Ascending aorta (tissue), 2 donors: ENCODE measurements around the gene KNL1. TPM values are rescaled to one million over a fixed set of nuclear protein-coding genes. Genes with fewer than 3 reads are reported as not detected.

Source experiments
- DNase-seq, 2 donors: peaks; one replicate each; pipeline ENCODE4 v3.0.0-alpha.2; 2019; ENCODE audit warnings: low spot score in 2 of 2
- H3K27ac ChIP-seq, 2 donors: fragments of 200-600 bp; sonication (generic); one replicate each; pipeline ENCODE4 v1.5.1; 2016 to 2017; ENCODE audit warnings: mild to moderate bottlenecking in 1 of 2
- H3K27me3 ChIP-seq: fragments of 200-600 bp; sonication (generic); one replicate; pipeline ENCODE4 v1.5.1; 2017
- H3K36me3 ChIP-seq, 2 donors: fragments of 200-600 bp; sonication (generic); one replicate each; pipeline ENCODE4 v1.5.1; 2016
- H3K4me1 ChIP-seq, 2 donors: fragments of 200-600 bp; sonication (generic); one replicate each; pipeline ENCODE4 v1.5.1; 2016 to 2017; ENCODE audit warnings: mild to moderate bottlenecking in 1 of 2
- H3K4me3 ChIP-seq, 2 donors: fragments of 200-600 bp; sonication (generic); one replicate each; pipeline ENCODE4 v1.5.1; 2016 to 2017; ENCODE audit warnings: mild to moderate bottlenecking in 1 of 2
- H3K9me3 ChIP-seq, 2 donors: fragments of 200-600 bp; sonication (generic); one replicate each; pipeline ENCODE4 v1.5.1; 2016
- CTCF ChIP-seq, 3 experiments: fragments of 200-600 bp in 2 of 3; fragments of 450-650 bp in 1 of 3; sonication (generic) in 2 of 3; IDR thresholded peaks; one replicate each; pipeline ENCODE4 v1.5.1; 2016 to 2019; ENCODE audit warnings: antibody characterized with exemption in 3 of 3, mild to moderate bottlenecking in 1 of 3, moderate library complexity in 1 of 3
- intact Hi-C: fragments of 100-400 bp; cut with DNase I; formaldehyde crosslinking; loops from one replicate; pipeline ENCODE4 v1.15.1; 2023
- total RNA-seq: library from RNA; depleted of rRNA; stranded (reverse); fragments of >200 nt; gene quantifications from one replicate; pipeline ENCODE4 v1.1.0, GENCODE V29; 2016

The KNL1 gene
- total RNA-seq, 1 donor from 2014 or later: not detected

GRCh38 chr15:40618023-40618422 lies 24.0 kb downstream of the KNL1 start:
- intact Hi-C loops: no loop called here
- no peaks in the 10 kb centered on the region for H3K27me3 ChIP-seq
- no peaks in the 10 kb centered on the region for H3K9me3 ChIP-seq
- DNase-seq: no peak
- no peak overlapping the region for H3K27ac ChIP-seq
- no peaks in the 10 kb centered on the region for H3K4me1 ChIP-seq
- no peak overlapping the region for H3K4me3 ChIP-seq
- TF ChIP-seq CTCF (IDR thresholded peaks at IDR 0.05): no peak
- H3K36me3 ChIP-seq: no peaks in the 10 kb centered on the region

GRCh38 chr15:40618906-40619305 lies 24.9 kb downstream of the KNL1 start:
- Histone ChIP-seq H3K27me3 (no peaks in the 10 kb centered on the region), H3K4me1 (no peaks in the 10 kb centered on the region), H3K4me3 (no peak overlapping the region), H3K27ac (no peak overlapping the region), H3K36me3 (no peaks in the 10 kb centered on the region), H3K9me3 (no peaks in the 10 kb centered on the region)
- intact Hi-C loops: no loop called here
- TF ChIP-seq CTCF (IDR thresholded peaks at IDR 0.05): no peak
- no peak for DNase-seq

- no peaks in the 10 kb centered on the region for H3K4me1 ChIP-seq
- no peaks in the 10 kb centered on the region for H3K27me3 ChIP-seq
- no peaks in the 10 kb centered on the region for H3K36me3 ChIP-seq
- no peaks in the 10 kb centered on the region for H3K9me3 ChIP-seq
- intact Hi-C loops: no loop called here
- no peak overlapping the region for H3K27ac ChIP-seq
- no peak for TF ChIP-seq CTCF (IDR thresholded peaks at IDR 0.05)
- DNase-seq: no peak
- H3K4me3 ChIP-seq: no peak overlapping the region
These were observed 29.3 kb downstream of the KNL1 start for GRCh38 chr15:40623361-40623760.

GRCh38 chr15:40630313-40630712 lies 36.3 kb downstream of the KNL1 start:
- intact Hi-C loops: no loop called here
- no peak overlapping the region for H3K27ac ChIP-seq
- no peak for DNase-seq
- H3K4me1 ChIP-seq: no peaks in the 10 kb centered on the region
- H3K9me3 ChIP-seq: no peaks in the 10 kb centered on the region
- no peaks in the 10 kb centered on the region for H3K36me3 ChIP-seq
- no peak for TF ChIP-seq CTCF (IDR thresholded peaks at IDR 0.05)
- no peak overlapping the region for H3K4me3 ChIP-seq
- no peaks in the 10 kb centered on the region for H3K27me3 ChIP-seq

- intact Hi-C loops: no loop called here
- Histone ChIP-seq H3K36me3 (no peaks in the 10 kb centered on the region), H3K27ac (no peak overlapping the region), H3K4me3 (no peak overlapping the region), H3K9me3 (no peaks in the 10 kb centered on the region), H3K4me1 (no peaks in the 10 kb centered on the region), H3K27me3 (no peaks in the 10 kb centered on the region)
- TF ChIP-seq CTCF (IDR thresholded peaks at IDR 0.05): no peak
- no peak for DNase-seq
These were observed 39.1 kb downstream of the KNL1 start for GRCh38 chr15:40633178-40633577.

- H3K4me3 ChIP-seq: no peak overlapping the region
- no peak for DNase-seq
- intact Hi-C loops: no loop called here
- H3K27me3 ChIP-seq: no peaks in the 10 kb centered on the region
- H3K27ac ChIP-seq: no peak overlapping the region
- TF ChIP-seq CTCF (IDR thresholded peaks at IDR 0.05): no peak
- H3K36me3 ChIP-seq: no peaks in the 10 kb centered on the region
- H3K4me1 ChIP-seq: no peaks in the 10 kb centered on the region
- H3K9me3 ChIP-seq: no peaks in the 10 kb centered on the region
These were observed 43.2 kb downstream of the KNL1 start for GRCh38 chr15:40637221-40637745.
